Gastroesophageal sphincter (tissue), 4 donors: ENCODE data around the gene KRT23. TPM values are rescaled to one million over a fixed set of nuclear protein-coding genes. Genes with fewer than 3 reads are reported as not detected.

Experiments used
- ATAC-seq: fragments of 150-250 bp; one replicate; pipeline ENCODE4 v1.9.1; 2016; ENCODE audit warnings: mild to moderate bottlenecking, moderate library complexity
- H3K27ac ChIP-seq, 4 donors: fragments of 200-600 bp; sonication (generic) in 3 of 4; 1 replicate in 3 of 4; 2 replicates in 1 of 4; pipeline ENCODE4 v1.5.1; 2016 to 2019
- H3K27me3 ChIP-seq: fragments of 200-600 bp; sonication (generic); one replicate; pipeline ENCODE4 v1.5.1; 2019
- H3K36me3 ChIP-seq, 2 donors: fragments of 200-600 bp; sonication (generic); one replicate each; pipeline ENCODE4 v1.5.1; 2019; ENCODE audit warnings: control low read depth in 1 of 2
- H3K4me1 ChIP-seq, 3 donors: fragments of 200-600 bp; sonication (generic); 1 replicate in 2 of 3; 2 replicates in 1 of 3; pipeline ENCODE4 v1.5.1; 2016 to 2019; ENCODE audit warnings: control low read depth in 2 of 3
- H3K4me3 ChIP-seq, 2 donors: fragments of 200-600 bp; sonication (generic); one replicate each; pipeline ENCODE4 v1.5.1; 2019; ENCODE audit warnings: mild to moderate bottlenecking in 1 of 2, moderate library complexity in 1 of 2
- H3K9me3 ChIP-seq, 3 donors: fragments of 200-600 bp; sonication (generic); one replicate each; pipeline ENCODE4 v1.5.1; 2017 to 2019; ENCODE audit warnings: control low read depth in 2 of 3
- CTCF ChIP-seq, 4 experiments: fragments of 200-600 bp in 2 of 4; fragments of 450-650 bp in 2 of 4; sonication (generic) in 1 of 4; IDR thresholded peaks; one replicate each; pipeline ENCODE4 v1.5.1; 2017 to 2019; ENCODE audit warnings: antibody characterized with exemption in 4 of 4, mild to moderate bottlenecking in 2 of 4, moderate library complexity in 2 of 4
- EP300 ChIP-seq: sonication (generic); formaldehyde crosslinking; IDR thresholded peaks from one replicate; pipeline ENCODE4 v1.6.1; 2017; ENCODE audit warnings: antibody characterized with exemption, mild to moderate bottlenecking
- POLR2A ChIP-seq, 2 donors: fragments of 450-650 bp; IDR thresholded peaks; one replicate each; pipeline ENCODE4 v1.6.1; 2017; ENCODE audit warnings: antibody characterized with exemption in 2 of 2, mild to moderate bottlenecking in 2 of 2, moderate library complexity in 1 of 2
- POLR2AphosphoS5 ChIP-seq: sonication (generic); formaldehyde crosslinking; IDR thresholded peaks from one replicate; pipeline ENCODE4 v1.6.1; 2017; ENCODE audit warnings: antibody characterized with exemption
- WGBS, 2 donors: methylation state at CpG; one replicate each; pipeline ENCODE4 v1.1.5; 2018; ENCODE audit warnings: low coverage in 1 of 2; 5-methylcytosine and 5-hydroxymethylcytosine counted together
- total RNA-seq, 4 donors: library from RNA; depleted of rRNA; stranded (reverse); fragments of >200 nt; gene quantifications; one replicate each; pipeline ENCODE4 v1.1.0, GENCODE V29; 2016

KRT23 gene
- total RNA-seq, 4 donors from 2014 or later: 6.1 TPM; not detected in 3

- 73 to 100% methylated on average over 1 to 3 of the region's 3 CpGs for WGBS, 2 donors
- Histone ChIP-seq H3K36me3 (no peaks in the 10 kb centered on the region), H3K4me3 (no peak overlapping the region), H3K4me1 (peaks cover 8 to 19% (median 9%) of the 10 kb centered on the region in 3 donors), H3K27me3 (no peaks in the 10 kb centered on the region), H3K9me3 (no peaks in the 10 kb centered on the region), H3K27ac (no peak overlapping the region)
- no peak for ATAC-seq
- TF ChIP-seq CTCF (IDR thresholded peaks at IDR 0.05) (no peak), POLR2AphosphoS5 (no peak), POLR2A (IDR thresholded peaks at IDR 0.05) (no peak), EP300 (no peak)
Measured at GRCh38 chr17:40914075-40914855, 23.2 kb downstream of the KRT23 start.

GRCh38 chr17:40912486-40913210 lies 24.8 kb downstream of the KRT23 start:
- Histone ChIP-seq H3K27ac (no peak overlapping the region), H3K9me3 (no peaks in the 10 kb centered on the region), H3K4me3 (no peak overlapping the region), H3K4me1 (peaks cover 8 to 21% (median 9%) of the 10 kb centered on the region in 3 donors), H3K27me3 (no peaks in the 10 kb centered on the region), H3K36me3 (no peaks in the 10 kb centered on the region)
- whole genome bisulfite sequencing, 2 donors: 84 to 91% methylated on average over 8 to 10 of the region's 13 CpGs
- TF ChIP-seq POLR2A (IDR thresholded peaks at IDR 0.05): no peak
- no peak for TF ChIP-seq CTCF (IDR thresholded peaks at IDR 0.05)
- TF ChIP-seq EP300: no peak
- TF ChIP-seq POLR2AphosphoS5: no peak
- no peak for ATAC-seq

GRCh38 chr17:40910441-40910841 lies 27.0 kb downstream of the KRT23 start:
- H3K27ac ChIP-seq: peak overlapping the region in 3 of 4 donors; percentile 49 to 72 (median 56)
- no peaks in the 10 kb centered on the region for H3K36me3 ChIP-seq
- ATAC-seq: no peak
- peaks cover 1% of the 10 kb centered on the region for H3K27me3 ChIP-seq
- H3K9me3 ChIP-seq: no peaks in the 10 kb centered on the region
- TF ChIP-seq CTCF (IDR thresholded peaks at IDR 0.05) (no peak), POLR2AphosphoS5 (no peak), EP300 (no peak), POLR2A (IDR thresholded peaks at IDR 0.05) (no peak)
- WGBS, 2 donors: 18 to 36% methylated on average over 3 of the region's 3 CpGs
- H3K4me3 ChIP-seq: no peak overlapping the region
- H3K4me1 ChIP-seq: peaks cover 8 to 21% (median 9%) of the 10 kb centered on the region in 3 donors

GRCh38 chr17:40909755-40910154 lies 27.7 kb downstream of the KRT23 start:
- Histone ChIP-seq H3K36me3 (no peaks in the 10 kb centered on the region), H3K27me3 (peaks cover 8% of the 10 kb centered on the region), H3K9me3 (no peaks in the 10 kb centered on the region), H3K4me3 (no peak overlapping the region), H3K4me1 (peaks cover 8 to 21% (median 9%) of the 10 kb centered on the region in 3 donors), H3K27ac (peak overlapping the region; percentile 21 to 72 (median 52))
- peak; percentile 42 for ATAC-seq
- TF ChIP-seq EP300 (no peak), CTCF (IDR thresholded peaks at IDR 0.05) (no peak), POLR2AphosphoS5 (no peak), POLR2A (IDR thresholded peaks at IDR 0.05) (no peak)
- 41 to 45% methylated on average over 4 of the region's 4 CpGs for WGBS, 2 donors
